RWPE1 (cell line): Measurements from ENCODE around the gene SH3D19.
"Not testable (repeated sequence)": the region's sequence is repeated elsewhere in the genome, so short reads cannot be mapped to it uniquely, and the experiment has no call there.

Experiments
- CTCF ChIA-PET: fragments of 350-600 bp; sonication (Branson Sonifier 250); formaldehyde crosslinking; extraction: SDS; loops from one replicate; lab custom pipeline; 2021; lab: Yijun Ruan, JAX
- POLR2A ChIA-PET: fragments of 400-600 bp; formaldehyde crosslinking; extraction: SDS; loops from one replicate; lab custom pipeline; 2020; ENCODE audit warnings: antibody characterized with exemption; ENCODE audit not compliant: low non-redundant PET; lab: Yijun Ruan, JAX
- DNase-seq: peaks from one replicate; pipeline ENCODE4 v3.0.0; 2012; ENCODE audit warnings: low spot score
- H3K27ac ChIP-seq: fragments of 450-650 bp; 2 replicates; pipeline ENCODE4 v1.5.1; 2017
- CTCF ChIP-seq: fragments of 450-650 bp; conservative IDR thresholded peaks from 2 replicates; pipeline ENCODE4 v1.5.1; 2017; ENCODE audit warnings: low read depth, mild to moderate bottlenecking

The SH3D19 gene

GRCh38 chr4:151323667-151324066 is 1.7 kb downstream of the SH3D19 start:
- no peak for DNase-seq
- no peak overlapping the region for H3K27ac ChIP-seq
- POLR2A ChIA-PET, result no interaction called here
- no peak for TF ChIP-seq CTCF
- CTCF ChIA-PET, result interaction anchor here (0.7 kb wide), 1 partner anchor 10 kb away, joined by 3 read pairs; no protein-coding TSS in a partner anchor

GRCh38 chr4:151322570-151322969 is 2.8 kb downstream of the SH3D19 start:
- DNase-seq, result peak; percentile 37
- ChIA-PET POLR2A (no interaction called here), CTCF (no interaction called here)
- H3K27ac ChIP-seq, result peak overlapping the region; percentile 68; the same call in 1 of the 2 replicates
- no peak for TF ChIP-seq CTCF

GRCh38 chr4:151322161-151322560 is 3.2 kb downstream of the SH3D19 start:
- H3K27ac ChIP-seq, result peak overlapping the region; percentile 68
- CTCF ChIA-PET, POLR2A ChIA-PET, DNase-seq: not testable (repeated sequence)

GRCh38 chr4:151321586-151321985 is 3.8 kb downstream of the SH3D19 start:
- no peak for DNase-seq
- ChIA-PET POLR2A (no interaction called here), CTCF (interaction anchor here (0.6 to 1.0 kb wide), 4 partner anchors 14 to 1064 kb away, joined by 3 read pairs; no protein-coding TSS in a partner anchor)
- no peak for TF ChIP-seq CTCF
- no peak overlapping the region for H3K27ac ChIP-seq

GRCh38 chr4:151319490-151319889 is 5.9 kb downstream of the SH3D19 start:
- CTCF ChIA-PET, result no interaction called here
- DNase-seq, result no peak

GRCh38 chr4:151318307-151319006 is 6.9 kb downstream of the SH3D19 start:
- CTCF ChIA-PET, result interaction anchor here (0.6 kb wide), 1 partner anchor 105 kb away, joined by 3 read pairs; no protein-coding TSS in a partner anchor
- POLR2A ChIA-PET, result no interaction called here
- no peak for DNase-seq
- no peak overlapping the region for H3K27ac ChIP-seq
- TF ChIP-seq CTCF, result no peak

More at GRCh38 chr4:151319490-151319889, 5.9 kb downstream of the SH3D19 start:
- TF ChIP-seq CTCF, result no peak
- POLR2A ChIA-PET, result no interaction called here
- no peak overlapping the region for H3K27ac ChIP-seq

GRCh38 chr4:151316645-151317044 is 8.8 kb downstream of the SH3D19 start:
- peak overlapping the region; percentile 41; the same call in 1 of the 2 replicates for H3K27ac ChIP-seq
- ChIA-PET POLR2A (no interaction called here), CTCF (interaction anchor here (0.6 kb wide), 1 partner anchor 378 kb away, joined by 3 read pairs; no protein-coding TSS in a partner anchor)
- DNase-seq, result no peak
- no peak for TF ChIP-seq CTCF
